IPS-18c (cell line): ENCODE data around the gene ARHGAP15.

Source experiments
- H3K4me3 ChIP-seq: 2 replicates; pipeline ENCODE4 v1.7.0; 2013; ENCODE audit warnings: low read depth, mild to moderate bottlenecking, low read length, moderate library complexity; ENCODE audit not compliant: insufficient read depth
- H3K9me3 ChIP-seq: one replicate; pipeline ENCODE4 v1.6.1; 2013; ENCODE audit warnings: mild to moderate bottlenecking, low read length, moderate library complexity; ENCODE audit not compliant: control insufficient read depth, insufficient read depth

ARHGAP15 gene

GRCh38 chr2:143558665-143559064 is 429.4 kb downstream of the ARHGAP15 start:
- no peak overlapping the region for H3K4me3 ChIP-seq
- no peaks in the 10 kb centered on the region for H3K9me3 ChIP-seq

GRCh38 chr2:143559147-143559546 is 429.9 kb downstream of the ARHGAP15 start:
- Histone ChIP-seq H3K9me3 (no peaks in the 10 kb centered on the region), H3K4me3 (no peak overlapping the region)

GRCh38 chr2:143560724-143561123 is 431.5 kb downstream of the ARHGAP15 start:
- no peak overlapping the region for H3K4me3 ChIP-seq
- H3K9me3 ChIP-seq = no peaks in the 10 kb centered on the region

GRCh38 chr2:143564419-143564818 is 435.2 kb downstream of the ARHGAP15 start:
- Histone ChIP-seq H3K9me3 (no peaks in the 10 kb centered on the region), H3K4me3 (no peak overlapping the region)

GRCh38 chr2:143571747-143572146 is 442.5 kb downstream of the ARHGAP15 start:
- no peak overlapping the region for H3K4me3 ChIP-seq
- no peaks in the 10 kb centered on the region for H3K9me3 ChIP-seq

- no peaks in the 10 kb centered on the region for H3K9me3 ChIP-seq
- H3K4me3 ChIP-seq = no peak overlapping the region
Measured at GRCh38 chr2:143572421-143572820, 443.2 kb downstream of the ARHGAP15 start.

- H3K4me3 ChIP-seq = no peak overlapping the region
- H3K9me3 ChIP-seq = no peaks in the 10 kb centered on the region
Measured at GRCh38 chr2:143574069-143574468, 444.9 kb downstream of the ARHGAP15 start.

- H3K9me3 ChIP-seq = no peaks in the 10 kb centered on the region
Measured at GRCh38 chr2:143575340-143575739, 446.1 kb downstream of the ARHGAP15 start.

GRCh38 chr2:143577489-143577888 is 448.3 kb downstream of the ARHGAP15 start:
- Histone ChIP-seq H3K9me3 (no peaks in the 10 kb centered on the region), H3K4me3 (no peak overlapping the region)

More at GRCh38 chr2:143575340-143575739, 446.1 kb downstream of the ARHGAP15 start:
- no peak overlapping the region for H3K4me3 ChIP-seq

- H3K9me3 ChIP-seq = no peaks in the 10 kb centered on the region
- no peak overlapping the region for H3K4me3 ChIP-seq
Measured at GRCh38 chr2:143579456-143579855, 450.2 kb downstream of the ARHGAP15 start.

GRCh38 chr2:143581134-143581533 is 451.9 kb downstream of the ARHGAP15 start:
- H3K9me3 ChIP-seq = no peaks in the 10 kb centered on the region

GRCh38 chr2:143582046-143582747 is 453.0 kb downstream of the ARHGAP15 start:
- H3K4me3 ChIP-seq = no peak overlapping the region
- H3K9me3 ChIP-seq = no peaks in the 10 kb centered on the region

More at GRCh38 chr2:143581134-143581533, 451.9 kb downstream of the ARHGAP15 start:
- H3K4me3 ChIP-seq = no peak overlapping the region

GRCh38 chr2:143584936-143585335 is 455.7 kb downstream of the ARHGAP15 start:
- H3K9me3 ChIP-seq = no peaks in the 10 kb centered on the region

GRCh38 chr2:143586119-143586518 is 456.9 kb downstream of the ARHGAP15 start:
- Histone ChIP-seq H3K9me3 (no peaks in the 10 kb centered on the region), H3K4me3 (no peak overlapping the region)

More at GRCh38 chr2:143584936-143585335, 455.7 kb downstream of the ARHGAP15 start:
- H3K4me3 ChIP-seq = no peak overlapping the region

GRCh38 chr2:143588746-143589145 is 459.5 kb downstream of the ARHGAP15 start:
- Histone ChIP-seq H3K4me3 (no peak overlapping the region), H3K9me3 (no peaks in the 10 kb centered on the region)

- H3K9me3 ChIP-seq = no peaks in the 10 kb centered on the region
- no peak overlapping the region for H3K4me3 ChIP-seq
Measured at GRCh38 chr2:143594161-143594560, 464.9 kb downstream of the ARHGAP15 start.

GRCh38 chr2:143594745-143595144 is 465.5 kb downstream of the ARHGAP15 start:
- Histone ChIP-seq H3K4me3 (no peak overlapping the region), H3K9me3 (no peaks in the 10 kb centered on the region)

GRCh38 chr2:143600116-143600515 is 470.9 kb downstream of the ARHGAP15 start:
- H3K4me3 ChIP-seq = no peak overlapping the region
- no peaks in the 10 kb centered on the region for H3K9me3 ChIP-seq

GRCh38 chr2:143601828-143602227 is 472.6 kb downstream of the ARHGAP15 start:
- H3K9me3 ChIP-seq = no peaks in the 10 kb centered on the region

More at GRCh38 chr2:143601828-143602227, 472.6 kb downstream of the ARHGAP15 start:
- H3K4me3 ChIP-seq = no peak overlapping the region
